ENCODE measurements around the gene ACSS2. TPM values are rescaled to one million over a fixed set of nuclear protein-coding genes. Genes with fewer than 3 reads are reported as not detected.

Gene ACSS2
- total and polyA plus RNA-seq, 2 of the 8 experiments (the other 6 are each of a cell fraction or from before 2014, with no cell fraction given) = 17.7 to 24.2 TPM

- Histone ChIP-seq H3K9ac (replicated peaks in 1 of 4; ENCODE audit: extremely low read depth in 1 of 4, low read depth in 3 of 4, low read length in 3 of 4) (peak overlapping the region in 3 of 4 experiments; percentile 48 to 51 (median 50); a peak in 4 of 7 replicates), H2AFZ (ENCODE audit: low read length) (peak overlapping the region; percentile 89), H2BK120ac (replicated peaks; ENCODE audit: low read depth, low read length) (peak overlapping the region; percentile 44), H2BK20ac (ENCODE audit: low read length) (no peak overlapping the region), H3K27ac (ENCODE audit: low read depth, low read length) (no peak overlapping the region), H3K27me3 (replicated peaks in 1 of 4; ENCODE audit: control insufficient read depth in 3 of 4, extremely low read depth in 1 of 4, insufficient read depth in 3 of 4, low read length in 3 of 4) (peaks cover 0 to 14% (median 9%) of the 10 kb centered on the region in 4 experiments; a peak in 6 of 7 replicates), H3K4me2 (ENCODE audit: insufficient read depth in 1 of 2, low read depth in 2 of 2, low read length in 2 of 2) (peak overlapping the region; percentile 92 to 95), H3K79me1 (ENCODE audit: low read depth, low read length) (no peaks in the 10 kb centered on the region; the same call in 1 of the 2 replicates), H3K18ac (ENCODE audit: extremely low read depth, low read length) (peak overlapping the region; percentile 14; the same call in 1 of the 2 replicates), H3K4ac (replicated peaks; ENCODE audit: insufficient read length, low read depth, low read length) (no peak overlapping the region), H4K91ac (replicated peaks; ENCODE audit: insufficient read length, low read length) (no peak overlapping the region), H3K36me3 (ENCODE audit: control insufficient read depth in 2 of 4, insufficient read depth in 4 of 4, low read length in 3 of 4) (peaks cover 0 to 2% (median 0%) of the 10 kb centered on the region in 4 experiments; a peak in 1 of 8 replicates), H2BK15ac (ENCODE audit: low read length) (no peak overlapping the region), H3K14ac (ENCODE audit: insufficient read length) (no peak overlapping the region), H2BK12ac (ENCODE audit: low read depth, low read length) (peak overlapping the region; percentile 19; the same call in 1 of the 2 replicates), H2AK5ac (ENCODE audit: low read depth, low read length) (0 out of 2 replicates have a peak overlapping the region, but pooled peaks have one; percentile 9), H3K4me1 (replicated peaks in 1 of 4; ENCODE audit: control insufficient read depth in 3 of 4, insufficient read depth in 4 of 4, low read length in 3 of 4) (peaks cover 0 to 10% (median 4%) of the 10 kb centered on the region in 4 experiments; a peak in 3 of 7 replicates), H3K9me3 (ENCODE audit: insufficient read depth in 2 of 2, low read depth in 1 of 2, low read length in 1 of 2) (no peaks in the 10 kb centered on the region), H4K8ac (ENCODE audit: extremely low read depth, insufficient read depth, low read length) (no peak overlapping the region), H3K56ac (replicated peaks; ENCODE audit: insufficient read length, low read depth, low read length) (no peak overlapping the region), H3K23ac (ENCODE audit: insufficient read length) (no peak overlapping the region), H4K20me1 (replicated peaks in 1 of 2; ENCODE audit: control insufficient read depth in 1 of 2, insufficient read depth in 2 of 2, low read length in 2 of 2) (peaks cover 0 to 2% of the 10 kb centered on the region in 2 experiments), H2BK5ac (ENCODE audit: low read depth, low read length) (no peak overlapping the region), H3K23me2 (ENCODE audit: low read depth, low read length) (peaks cover 14% of the 10 kb centered on the region), H4K5ac (ENCODE audit: insufficient read length, low read depth, low read length) (no peak overlapping the region), H3K79me2 (ENCODE audit: control insufficient read depth in 1 of 2, insufficient read depth in 2 of 2, low read length in 2 of 2) (peaks cover 0 to 11% of the 10 kb centered on the region in 2 experiments; a peak in 1 of 4 replicates), H3K4me3 (ENCODE audit: extremely low read depth in 1 of 4, insufficient read depth in 2 of 4, low read depth in 3 of 4, low read length in 4 of 4) (peak overlapping the region; percentile 71 to 88 (median 74))
- FAIRE-seq (no peak), DNase-seq (ENCODE audit: low read depth in 1 of 2, low spot score in 2 of 2) (no peak)
- 45% methylated on average over 9 of the region's 10 CpGs; no CpG with 5 or more reads in 1 of the 2 experiments for WGBS, 2 experiments (ENCODE audit: extremely low coverage in 1 of 2, insufficient coverage in 1 of 2, insufficient read length in 1 of 2, insufficient replicate concordance in 2 of 2, low coverage in 1 of 2, low lambda C conversion rate in 2 of 2, missing lambda C conversion rate in 1 of 2)
- TF ChIP-seq SRF (IDR thresholded peaks at IDR 0.05; ENCODE audit: low read depth, low read length) = no peak
- no peak for TF ChIP-seq PHF8 (conservative IDR thresholded peaks at IDR 0.05; ENCODE audit: low read depth, low read length)
- TF ChIP-seq SP4 (IDR thresholded peaks at IDR 0.05; ENCODE audit: low read length) = 0 out of 2 replicates have a peak, but pooled peaks have one; percentile 2
- POLR2A ChIA-PET (ENCODE audit: partially characterized antibody) = interaction anchor here (1.0 to 1.6 kb wide), 3 partner anchors 82 to 134 kb away, joined by 3 to 4 read pairs (median 3); no protein-coding TSS in a partner anchor
- CTCF ChIA-PET (ENCODE audit: partially characterized antibody) = interaction anchor here (0.9 to 6.6 kb wide), 14 partner anchors 8 to 502 kb away, joined by 3 to 64 read pairs (median 3); partner anchors contain the start of genes GSS and MYH7B
Observed at GRCh38 chr20:34871966-34872621, 4.3 kb upstream of the ACSS2 start.
